Smooth muscle cell (in vitro differentiated cells): ENCODE measurements around the gene SCYL2. TPM values are rescaled to one million over a fixed set of nuclear protein-coding genes. Genes with fewer than 3 reads are reported as not detected.

Experiments
- DNase-seq: peaks from one replicate; lab custom pipeline; 2025; ENCODE audit not compliant: unreplicated experiment; lab: John Stamatoyannopoulos, UW
- H2AFZ ChIP-seq: fragments of 200-600 bp; sonication (generic); 2 replicates; pipeline ENCODE4 v1.6.0; 2016; ENCODE audit warnings: antibody characterized with exemption, low read depth, mild to moderate bottlenecking
- H3F3A ChIP-seq: fragments of 200-600 bp; sonication (generic); 2 replicates; pipeline ENCODE4 v1.6.0; 2017; ENCODE audit warnings: antibody characterized with exemption, low read depth
- H3K27ac ChIP-seq: fragments of 200-600 bp; sonication (generic); 2 replicates; pipeline ENCODE4 v1.5.1; 2016; ENCODE audit warnings: low read depth, mild to moderate bottlenecking
- H3K27me3 ChIP-seq: fragments of 200-600 bp; sonication (generic); 2 replicates; pipeline ENCODE4 v1.6.1; 2016; ENCODE audit warnings: low read depth, mild to moderate bottlenecking
- H3K36me3 ChIP-seq: fragments of 200-600 bp; sonication (generic); 2 replicates; pipeline ENCODE4 v1.5.1; 2016; ENCODE audit warnings: low read depth
- H3K4me1 ChIP-seq: fragments of 200-600 bp; sonication (generic); 2 replicates; pipeline ENCODE4 v1.5.1; 2016; ENCODE audit warnings: low read depth
- H3K4me2 ChIP-seq: fragments of 200-600 bp; sonication (generic); 2 replicates; pipeline ENCODE4 v1.6.0; 2016; ENCODE audit warnings: mild to moderate bottlenecking
- H3K4me3 ChIP-seq: fragments of 200-600 bp; sonication (generic); 2 replicates; pipeline ENCODE4 v1.5.1; 2016; ENCODE audit warnings: mild to moderate bottlenecking
- H3K79me2 ChIP-seq: fragments of 200-600 bp; sonication (generic); 2 replicates; pipeline ENCODE4 v1.6.0; 2016; ENCODE audit warnings: low read depth, mild to moderate bottlenecking
- H3K9ac ChIP-seq: fragments of 200-600 bp; sonication (generic); 2 replicates; pipeline ENCODE4 v1.6.0; 2016; ENCODE audit warnings: low read depth
- H3K9me3 ChIP-seq: fragments of 200-600 bp; sonication (generic); replicated peaks from 2 replicates; pipeline ENCODE4 v1.5.1; 2016; ENCODE audit warnings: low read depth
- H4K20me1 ChIP-seq: fragments of 200-600 bp; sonication (generic); 2 replicates; pipeline ENCODE4 v1.6.0; 2016; ENCODE audit warnings: low read depth
- CTCF ChIP-seq: fragments of 200-600 bp; sonication (generic); IDR thresholded peaks from 2 replicates; pipeline ENCODE4 v1.5.1; 2017; ENCODE audit warnings: borderline replicate concordance, mild to moderate bottlenecking, antibody characterized with exemption; ENCODE audit not compliant: insufficient read depth, poor library complexity, severe bottlenecking
- WGBS: methylation state at CpG from one replicate; pipeline ENCODE4 v1.1.7; 2016; ENCODE audit warnings: low lambda C conversion rate; 5-methylcytosine and 5-hydroxymethylcytosine counted together
- polyA plus RNA-seq: library from polyadenylated mRNA; unstranded; fragments of >200 nt; fragmentation: Nextera tagmentation; extraction: Ambion mirVana; gene quantifications from 2 replicates; pipeline ENCODE4 v1.2.1, GENCODE V29; 2016
- total RNA-seq: library from RNA; depleted of rRNA; stranded (reverse); fragments of >200 nt; gene quantifications from 2 replicates; pipeline ENCODE4 v1.2.3, GENCODE V29; 2014

SCYL2 gene
- total and polyA plus RNA-seq, 2 experiments from 2014 or later: 20.4 to 123 TPM

GRCh38 chr12:100329800-100330199, 62.8 kb downstream of the SCYL2 start:
- no peak for TF ChIP-seq CTCF
- H3K27ac ChIP-seq: no peak overlapping the region
- 96% methylated on average over 2 of the region's 2 CpGs for WGBS

GRCh38 chr12:100331871-100332270, 64.9 kb downstream of the SCYL2 start:
- H3K9me3 ChIP-seq: no peaks in the 10 kb centered on the region
- DNase-seq: no peak
- H3F3A ChIP-seq: no peaks in the 10 kb centered on the region
- H3K4me2 ChIP-seq: no peak overlapping the region
- H2AFZ ChIP-seq: no peak overlapping the region
- no peak overlapping the region for H3K27ac ChIP-seq
- H3K4me1 ChIP-seq: no peaks in the 10 kb centered on the region
- no peak for TF ChIP-seq CTCF
- H3K36me3 ChIP-seq: peaks cover 36% of the 10 kb centered on the region
- peaks cover 3% of the 10 kb centered on the region for H3K79me2 ChIP-seq
- H3K9ac ChIP-seq: no peak overlapping the region
- no peaks in the 10 kb centered on the region for H3K27me3 ChIP-seq
- H3K4me3 ChIP-seq: no peak overlapping the region
- WGBS: 95% methylated on average over 1 of the region's 1 CpG
- peaks cover 3% of the 10 kb centered on the region for H4K20me1 ChIP-seq

More at GRCh38 chr12:100329800-100330199, 62.8 kb downstream of the SCYL2 start:
- no peak for DNase-seq
- Histone ChIP-seq H3K36me3 (peaks cover 32% of the 10 kb centered on the region), H4K20me1 (peaks cover 10% of the 10 kb centered on the region), H3K4me1 (no peaks in the 10 kb centered on the region), H2AFZ (no peak overlapping the region), H3K27me3 (no peaks in the 10 kb centered on the region), H3K79me2 (peaks cover 3% of the 10 kb centered on the region), H3K4me2 (no peak overlapping the region), H3K9ac (no peak overlapping the region), H3K9me3 (no peaks in the 10 kb centered on the region), H3K4me3 (no peak overlapping the region), H3F3A (no peaks in the 10 kb centered on the region)

GRCh38 chr12:100332852-100333251, 65.9 kb downstream of the SCYL2 start:
- Histone ChIP-seq H3F3A (no peaks in the 10 kb centered on the region), H3K4me1 (no peaks in the 10 kb centered on the region), H3K27me3 (no peaks in the 10 kb centered on the region), H3K4me3 (no peak overlapping the region), H3K27ac (no peak overlapping the region), H3K9ac (no peak overlapping the region), H3K4me2 (no peak overlapping the region), H4K20me1 (peaks cover 3% of the 10 kb centered on the region), H3K36me3 (peaks cover 36% of the 10 kb centered on the region), H2AFZ (no peak overlapping the region), H3K9me3 (no peaks in the 10 kb centered on the region), H3K79me2 (peaks cover 3% of the 10 kb centered on the region)
- no peak for DNase-seq
- WGBS: 92% methylated on average over 2 of the region's 2 CpGs
- TF ChIP-seq CTCF: no peak

GRCh38 chr12:100337299-100337698, 70.3 kb downstream of the SCYL2 start:
- H3K79me2 ChIP-seq: no peaks in the 10 kb centered on the region
- H3K4me3 ChIP-seq: no peak overlapping the region
- WGBS: 95% methylated on average over 3 of the region's 3 CpGs
- H4K20me1 ChIP-seq: peaks cover 3% of the 10 kb centered on the region
- no peaks in the 10 kb centered on the region for H3K4me1 ChIP-seq
- H3F3A ChIP-seq: no peaks in the 10 kb centered on the region
- H3K27ac ChIP-seq: no peak overlapping the region
- no peaks in the 10 kb centered on the region for H3K9me3 ChIP-seq
- H3K27me3 ChIP-seq: no peaks in the 10 kb centered on the region
- TF ChIP-seq CTCF: no peak
- peaks cover 37% of the 10 kb centered on the region for H3K36me3 ChIP-seq
- H3K9ac ChIP-seq: no peak overlapping the region
- H3K4me2 ChIP-seq: no peak overlapping the region
- no peak overlapping the region for H2AFZ ChIP-seq
- DNase-seq: no peak
